ENCODE measurements around the gene APOC1.

DNA sequence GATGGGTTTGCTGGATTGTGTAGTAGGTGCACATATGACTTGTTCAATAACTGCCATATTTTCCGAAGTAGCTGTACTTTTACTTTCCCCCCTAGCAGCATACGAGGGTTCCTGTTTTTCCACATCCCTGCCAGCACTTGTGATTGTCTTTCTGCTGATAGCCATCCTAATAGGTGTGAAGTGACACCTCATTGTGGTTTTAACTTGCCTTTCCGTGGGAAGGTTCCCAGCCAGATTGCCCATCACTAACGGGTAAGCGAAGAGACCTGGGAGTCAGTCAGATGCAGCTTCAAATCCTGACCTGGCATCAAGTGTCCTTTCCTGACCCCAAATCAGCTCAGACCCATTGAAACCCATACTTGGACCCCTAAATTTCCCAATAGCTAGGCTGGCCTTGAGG, 45.3 kb downstream of the APOC1 start:
- TF ChIP-seq CTCF (IDR thresholded peaks at IDR 0.05) = no peak
- TF ChIP-seq POLR2A (IDR thresholded peaks at IDR 0.05) = no peak
- no peak for TF ChIP-seq POLR2AphosphoS5 (IDR thresholded peaks at IDR 0.05)
- no peak for TF ChIP-seq EP300 (IDR thresholded peaks at IDR 0.05)

Measured in suprapubic skin (tissue), 4 donors.